Progenitor cell of endocrine pancreas (in vitro differentiated cells): ENCODE data around the gene ZBTB45. TPM values are rescaled to one million over a fixed set of nuclear protein-coding genes. Genes with fewer than 3 reads are reported as not detected.
"Not testable (repeated sequence)": the region's sequence is repeated elsewhere in the genome, so short reads cannot be mapped to it uniquely, and the experiment has no call there.

Experiments used
- DNase-seq: peaks from one replicate; pipeline ENCODE4 v3.0.0; 2021; ENCODE audit warnings: low spot score; ENCODE audit not compliant: unreplicated experiment
- H3K27ac Mint-ChIP-seq: 2 replicates; pipeline ENCODE4 v1.8.0; 2021; ENCODE audit warnings: mild to moderate bottlenecking, moderate library complexity, mixed read lengths
- H3K27me3 Mint-ChIP-seq: 2 replicates; pipeline ENCODE4 v1.8.0; 2021; ENCODE audit warnings: mixed read lengths
- H3K36me3 Mint-ChIP-seq: 2 replicates; pipeline ENCODE4 v1.8.0; 2022; ENCODE audit warnings: mixed read lengths; ENCODE audit not compliant: insufficient read depth
- H3K4me1 Mint-ChIP-seq: 2 replicates; pipeline ENCODE4 v1.8.0; 2021; ENCODE audit warnings: low read depth, mixed read lengths
- H3K4me3 Mint-ChIP-seq: 2 replicates; pipeline ENCODE4 v1.8.0; 2021; ENCODE audit warnings: low read depth, mild to moderate bottlenecking, moderate library complexity, mixed read lengths
- H3K9me3 Mint-ChIP-seq: 2 replicates; pipeline ENCODE4 v1.8.0; 2021; ENCODE audit warnings: low read depth, mixed read lengths
- total RNA-seq: library from RNA; stranded (reverse); gene quantifications from 2 replicates; pipeline ENCODE4 v1.2.1, GENCODE V29; 2021
- TF ChIP-seq, protein P1 (sequence below): fragments of 200-600 bp; sonication (generic); IDR thresholded peaks from one replicate; pipeline ENCODE4 v1.5.0; 2021; ENCODE audit warnings: antibody characterized with exemption, mild to moderate bottlenecking; ENCODE audit not compliant: unreplicated experiment

Gene ZBTB45
- total RNA-seq, 1 donor from 2014 or later = 22.7 TPM

DNA sequence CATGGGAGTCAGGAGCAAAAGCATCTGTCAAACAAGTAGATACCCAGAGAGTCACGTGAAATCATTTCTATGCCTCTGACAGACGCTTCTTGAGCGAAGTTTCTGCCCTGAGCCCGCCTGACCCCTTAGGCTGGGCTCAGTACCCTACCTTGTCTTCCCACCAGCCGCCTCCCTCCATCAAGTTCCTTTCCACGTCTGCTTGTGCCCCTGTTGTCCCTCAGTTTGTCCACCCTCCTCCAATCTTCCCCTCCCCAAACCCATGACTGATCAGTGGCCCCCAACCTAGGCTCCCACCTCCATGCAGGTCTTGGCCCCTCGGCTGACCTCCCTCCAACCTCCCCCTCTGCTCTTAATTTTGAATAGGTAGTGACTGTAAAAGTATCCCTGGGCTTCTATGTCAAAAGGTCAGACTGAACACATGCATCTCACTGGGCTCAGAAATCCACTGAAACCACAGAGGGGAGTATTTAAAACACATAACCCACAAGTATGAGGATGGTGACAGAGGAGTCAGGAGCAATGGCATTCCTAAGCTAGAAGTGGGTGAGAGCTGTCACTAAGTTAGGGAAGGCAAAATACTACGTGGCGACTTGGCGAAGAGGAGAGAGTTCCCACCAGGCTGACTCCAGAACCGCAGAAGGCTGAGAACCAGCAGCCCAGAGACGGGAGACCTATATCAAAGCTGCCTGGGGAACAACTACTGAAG, 45.2 kb downstream of the ZBTB45 start:
- Mint-ChIP-seq H3K4me3 (peak overlapping the region; percentile 44), H3K27me3 (no peaks in the 10 kb centered on the region), H3K9me3 (no peaks in the 10 kb centered on the region), H3K27ac (no peak overlapping the region), H3K4me1 (peaks cover 10% of the 10 kb centered on the region), H3K36me3 (peaks cover 2% of the 10 kb centered on the region)
- no peak for DNase-seq
- TF ChIP-seq, protein P1, sequence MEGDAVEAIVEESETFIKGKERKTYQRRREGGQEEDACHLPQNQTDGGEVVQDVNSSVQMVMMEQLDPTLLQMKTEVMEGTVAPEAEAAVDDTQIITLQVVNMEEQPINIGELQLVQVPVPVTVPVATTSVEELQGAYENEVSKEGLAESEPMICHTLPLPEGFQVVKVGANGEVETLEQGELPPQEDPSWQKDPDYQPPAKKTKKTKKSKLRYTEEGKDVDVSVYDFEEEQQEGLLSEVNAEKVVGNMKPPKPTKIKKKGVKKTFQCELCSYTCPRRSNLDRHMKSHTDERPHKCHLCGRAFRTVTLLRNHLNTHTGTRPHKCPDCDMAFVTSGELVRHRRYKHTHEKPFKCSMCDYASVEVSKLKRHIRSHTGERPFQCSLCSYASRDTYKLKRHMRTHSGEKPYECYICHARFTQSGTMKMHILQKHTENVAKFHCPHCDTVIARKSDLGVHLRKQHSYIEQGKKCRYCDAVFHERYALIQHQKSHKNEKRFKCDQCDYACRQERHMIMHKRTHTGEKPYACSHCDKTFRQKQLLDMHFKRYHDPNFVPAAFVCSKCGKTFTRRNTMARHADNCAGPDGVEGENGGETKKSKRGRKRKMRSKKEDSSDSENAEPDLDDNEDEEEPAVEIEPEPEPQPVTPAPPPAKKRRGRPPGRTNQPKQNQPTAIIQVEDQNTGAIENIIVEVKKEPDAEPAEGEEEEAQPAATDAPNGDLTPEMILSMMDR = no peak

GRCh38 chr19:58473775-58474174, 45.8 kb downstream of the ZBTB45 start:
- peaks cover 2% of the 10 kb centered on the region for H3K36me3 Mint-ChIP-seq
- TF ChIP-seq, protein P1 = no peak
- H3K4me1 Mint-ChIP-seq = peaks cover 10% of the 10 kb centered on the region
- DNase-seq = no peak
- no peak overlapping the region for H3K4me3 Mint-ChIP-seq
- H3K9me3 Mint-ChIP-seq = no peaks in the 10 kb centered on the region
- no peak overlapping the region for H3K27ac Mint-ChIP-seq
- H3K27me3 Mint-ChIP-seq = no peaks in the 10 kb centered on the region

DNA sequence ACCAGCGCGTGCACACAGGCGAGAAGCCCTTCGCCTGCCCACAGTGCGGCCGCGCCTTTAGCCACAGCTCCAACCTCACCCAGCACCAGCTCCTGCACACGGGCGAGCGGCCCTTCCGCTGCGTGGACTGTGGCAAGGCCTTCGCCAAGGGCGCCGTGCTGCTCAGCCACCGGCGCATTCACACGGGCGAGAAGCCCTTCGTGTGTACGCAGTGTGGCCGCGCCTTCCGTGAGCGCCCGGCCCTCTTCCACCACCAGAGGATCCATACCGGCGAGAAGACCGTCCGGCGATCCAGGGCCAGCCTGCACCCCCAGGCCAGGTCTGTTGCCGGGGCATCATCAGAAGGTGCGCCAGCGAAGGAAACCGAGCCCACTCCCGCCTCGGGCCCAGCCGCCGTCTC, 47.9 kb downstream of the ZBTB45 start:
- H3K27me3 Mint-ChIP-seq = no peaks in the 10 kb centered on the region
- no peaks in the 10 kb centered on the region for H3K9me3 Mint-ChIP-seq
- H3K4me3 Mint-ChIP-seq = no peak overlapping the region

GRCh38 chr19:58470837-58471543, 48.6 kb downstream of the ZBTB45 start:
- not testable (repeated sequence) for H3K9me3 Mint-ChIP-seq, H3K36me3 Mint-ChIP-seq, H3K27ac Mint-ChIP-seq, DNase-seq, H3K27me3 Mint-ChIP-seq, H3K4me3 Mint-ChIP-seq
- H3K4me1 Mint-ChIP-seq = peaks cover 18% of the 10 kb centered on the region

More for the DNA sequence above, 47.9 kb downstream of the ZBTB45 start:
- no peak overlapping the region for H3K27ac Mint-ChIP-seq
- H3K4me1 Mint-ChIP-seq = peaks cover 19% of the 10 kb centered on the region
- DNase-seq = no peak
- TF ChIP-seq, protein P1 = no peak
- H3K36me3 Mint-ChIP-seq = peaks cover 2% of the 10 kb centered on the region

- TF ChIP-seq, protein P1 = no peak
- H3K36me3 Mint-ChIP-seq = peaks cover 2% of the 10 kb centered on the region
- H3K27ac Mint-ChIP-seq = no peak overlapping the region
- peaks cover 15% of the 10 kb centered on the region for H3K4me1 Mint-ChIP-seq
- no peaks in the 10 kb centered on the region for H3K9me3 Mint-ChIP-seq
- H3K4me3 Mint-ChIP-seq = peak overlapping the region; percentile 78
- H3K27me3 Mint-ChIP-seq = no peaks in the 10 kb centered on the region
- no peak for DNase-seq
Observed at GRCh38 chr19:58469241-58470013, 50.2 kb downstream of the ZBTB45 start.
